Keratinocyte (primary cell): Measurements from ENCODE around the gene SLC51B. TPM values are rescaled to one million over a fixed set of nuclear protein-coding genes. Genes with fewer than 3 reads are reported as not detected.

ENCODE experiments used
- DNase-seq: peaks from one replicate; pipeline ENCODE4 v3.0.0-alpha.2; 2011; ENCODE audit warnings: low read depth, missing footprints, low spot score
- FAIRE-seq: peaks from 2 replicates; lab custom pipeline; 2011; peaks lifted over from hg19 to GRCh38; lab: Jason Lieb, UNC
- H2AFZ ChIP-seq: 2 replicates; pipeline ENCODE4 v1.6.0; 2012; ENCODE audit warnings: low read length, control low read depth, inconsistent platforms; ENCODE audit not compliant: control insufficient read depth
- H3K27ac ChIP-seq: 2 replicates; pipeline ENCODE4 v1.5.1; 2011; ENCODE audit warnings: low read length; ENCODE audit not compliant: control insufficient read depth, insufficient read depth
- H3K27me3 ChIP-seq: 3 replicates; pipeline ENCODE4 v1.6.0; 2011; ENCODE audit warnings: low read length; ENCODE audit not compliant: control insufficient read depth, insufficient read depth; ENCODE audit errors: extremely low read depth
- H3K36me3 ChIP-seq, 2 experiments: 2 replicates in 1 of 2; 3 replicates in 1 of 2; pipeline ENCODE4 v1.5.1; 2011; ENCODE audit warnings: low read length in 2 of 2, mild to moderate bottlenecking in 1 of 2; ENCODE audit not compliant: control insufficient read depth in 2 of 2, insufficient read depth in 2 of 2; ENCODE audit errors: extremely low read depth in 1 of 2
- H3K4me1 ChIP-seq: 3 replicates; pipeline ENCODE4 v1.5.1; 2011; ENCODE audit warnings: low read length; ENCODE audit not compliant: control insufficient read depth, insufficient read depth; ENCODE audit errors: extremely low read depth
- H3K4me2 ChIP-seq: 3 replicates; pipeline ENCODE4 v1.6.0; 2011; ENCODE audit warnings: low read depth, low read length; ENCODE audit not compliant: control insufficient read depth, insufficient read depth; ENCODE audit errors: extremely low read depth
- H3K4me3 ChIP-seq, 3 experiments: fragments of 200-600 bp in 1 of 3; sonication (generic) in 1 of 3; 2 replicates in 2 of 3; 3 replicates in 1 of 3; pipeline ENCODE4 v1.5.1; 2011 to 2016; ENCODE audit warnings: low read length in 3 of 3, mild to moderate bottlenecking in 3 of 3, control low read depth in 2 of 3, inconsistent platforms in 1 of 3, low read depth in 1 of 3, mixed read lengths in 1 of 3, mixed run types in 1 of 3, moderate library complexity in 1 of 3; ENCODE audit not compliant: control insufficient read depth in 2 of 3, insufficient read depth in 2 of 3; ENCODE audit errors: extremely low read depth in 1 of 3
- H3K79me2 ChIP-seq: 2 replicates; pipeline ENCODE4 v1.6.0; 2012; ENCODE audit warnings: low read length; ENCODE audit not compliant: control insufficient read depth, insufficient read depth
- H3K9ac ChIP-seq: 3 replicates; pipeline ENCODE4 v1.6.0; 2011; ENCODE audit warnings: low read length; ENCODE audit not compliant: control insufficient read depth, insufficient read depth; ENCODE audit errors: extremely low read depth
- H3K9me1 ChIP-seq: 3 replicates; pipeline ENCODE4 v1.6.0; 2011; ENCODE audit warnings: low read length; ENCODE audit not compliant: control insufficient read depth, insufficient read depth; ENCODE audit errors: extremely low read depth
- H3K9me3 ChIP-seq: 2 replicates; pipeline ENCODE4 v1.5.1; 2012; ENCODE audit warnings: low read depth, low read length; ENCODE audit not compliant: control insufficient read depth
- H4K20me1 ChIP-seq: 3 replicates; pipeline ENCODE4 v1.6.0; 2011; ENCODE audit warnings: low read length; ENCODE audit not compliant: control insufficient read depth, insufficient read depth; ENCODE audit errors: extremely low read depth
- EZH2 ChIP-seq: IDR thresholded peaks from one replicate; pipeline ENCODE4 v1.6.1; 2012; ENCODE audit warnings: inconsistent platforms, mild to moderate bottlenecking, low read length, moderate library complexity
- dilution Hi-C: fragments of 300-500 bp; cut with MboI; formaldehyde crosslinking; loops from one replicate; pipeline ENCODE4 v1.7.0; 2020; ENCODE audit warnings: low sequenced_read_pairs; ENCODE audit not compliant: extremely low pct_ligation_motif_present
- polyA plus RNA-seq, 5 experiments: library from polyadenylated mRNA; depleted of rRNA in 3 of 5; stranded (reverse) in 3 of 5; stranded (forward) in 1 of 5; unstranded in 1 of 5; fragments of >200 nt; gene quantifications; 1 replicate in 1 of 5; 2 replicates in 3 of 5; 3 replicates in 1 of 5; pipeline versions ENCODE4 v1.2.1 to v1.2.3, GENCODE V29; 2011 to 2012; ENCODE audit warnings: missing spikeins in 2 of 5, low read depth in 1 of 5, low replicate concordance in 1 of 5
- TF ChIP-seq, protein P1 (sequence below), 3 experiments: IDR thresholded peaks in 1 of 3; conservative IDR thresholded peaks in 1 of 3; optimal IDR thresholded peaks in 1 of 3; 2 replicates in 2 of 3; 3 replicates in 1 of 3; pipeline versions ENCODE3 to v1.5.1; 2011; ENCODE audit warnings: low read length in 3 of 3, mild to moderate bottlenecking in 3 of 3, moderate library complexity in 2 of 3, control low read depth in 1 of 3, inconsistent platforms in 1 of 3; ENCODE audit not compliant: insufficient read depth in 2 of 3; ENCODE audit errors: extremely low read depth in 1 of 3

SLC51B gene
- polyA plus RNA-seq, 1 donor (not counting 4 experiments of a cell fraction or from before 2014, with no cell fraction given) = not detected

DNA sequence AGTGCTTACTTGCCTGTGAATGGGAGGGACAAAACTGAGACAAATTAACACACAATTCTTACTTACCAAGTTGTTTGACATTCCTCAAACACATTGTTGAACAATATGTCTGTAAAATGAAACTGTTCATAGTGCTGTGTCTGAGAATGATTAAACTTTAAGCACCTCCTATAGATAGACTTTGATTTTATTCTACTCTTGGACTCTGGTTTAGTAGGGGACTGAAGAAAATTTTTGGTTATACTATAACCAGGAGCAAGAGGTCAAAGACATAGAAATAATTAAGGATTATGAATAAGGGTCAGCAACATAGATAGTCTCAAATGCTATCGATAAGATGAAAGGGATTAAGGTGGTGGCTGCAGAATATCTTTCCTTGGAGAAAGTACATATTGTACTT, 7.9 kb upstream of the SLC51B start:
- dilution Hi-C loops = no loop called here
- H3K27ac ChIP-seq = no peak overlapping the region
- H2AFZ ChIP-seq = no peak overlapping the region
- no peaks in the 10 kb centered on the region for H3K79me2 ChIP-seq
- no peaks in the 10 kb centered on the region for H3K27me3 ChIP-seq
- TF ChIP-seq, protein P1, sequence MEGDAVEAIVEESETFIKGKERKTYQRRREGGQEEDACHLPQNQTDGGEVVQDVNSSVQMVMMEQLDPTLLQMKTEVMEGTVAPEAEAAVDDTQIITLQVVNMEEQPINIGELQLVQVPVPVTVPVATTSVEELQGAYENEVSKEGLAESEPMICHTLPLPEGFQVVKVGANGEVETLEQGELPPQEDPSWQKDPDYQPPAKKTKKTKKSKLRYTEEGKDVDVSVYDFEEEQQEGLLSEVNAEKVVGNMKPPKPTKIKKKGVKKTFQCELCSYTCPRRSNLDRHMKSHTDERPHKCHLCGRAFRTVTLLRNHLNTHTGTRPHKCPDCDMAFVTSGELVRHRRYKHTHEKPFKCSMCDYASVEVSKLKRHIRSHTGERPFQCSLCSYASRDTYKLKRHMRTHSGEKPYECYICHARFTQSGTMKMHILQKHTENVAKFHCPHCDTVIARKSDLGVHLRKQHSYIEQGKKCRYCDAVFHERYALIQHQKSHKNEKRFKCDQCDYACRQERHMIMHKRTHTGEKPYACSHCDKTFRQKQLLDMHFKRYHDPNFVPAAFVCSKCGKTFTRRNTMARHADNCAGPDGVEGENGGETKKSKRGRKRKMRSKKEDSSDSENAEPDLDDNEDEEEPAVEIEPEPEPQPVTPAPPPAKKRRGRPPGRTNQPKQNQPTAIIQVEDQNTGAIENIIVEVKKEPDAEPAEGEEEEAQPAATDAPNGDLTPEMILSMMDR (optimal IDR thresholded peaks at IDR 0.05 in 1 of 3, IDR thresholded peaks at IDR 0.05 in 1 of 3, conservative IDR thresholded peaks at IDR 0.05 in 1 of 3; ENCODE audit: extremely low read depth in 1 of 3, insufficient read depth in 2 of 3, low read length in 3 of 3) = no peak
- TF ChIP-seq EZH2 = no peak
- no peaks in the 10 kb centered on the region for H3K9me1 ChIP-seq
- H3K9me3 ChIP-seq = no peaks in the 10 kb centered on the region
- no peaks in the 10 kb centered on the region for H4K20me1 ChIP-seq
- DNase-seq (no peak), FAIRE-seq (no peak)
- no peak overlapping the region for H3K4me3 ChIP-seq
- H3K36me3 ChIP-seq = no peaks in the 10 kb centered on the region
- no peak overlapping the region for H3K9ac ChIP-seq
- H3K4me1 ChIP-seq = peaks cover 6% of the 10 kb centered on the region
- no peak overlapping the region for H3K4me2 ChIP-seq

DNA sequence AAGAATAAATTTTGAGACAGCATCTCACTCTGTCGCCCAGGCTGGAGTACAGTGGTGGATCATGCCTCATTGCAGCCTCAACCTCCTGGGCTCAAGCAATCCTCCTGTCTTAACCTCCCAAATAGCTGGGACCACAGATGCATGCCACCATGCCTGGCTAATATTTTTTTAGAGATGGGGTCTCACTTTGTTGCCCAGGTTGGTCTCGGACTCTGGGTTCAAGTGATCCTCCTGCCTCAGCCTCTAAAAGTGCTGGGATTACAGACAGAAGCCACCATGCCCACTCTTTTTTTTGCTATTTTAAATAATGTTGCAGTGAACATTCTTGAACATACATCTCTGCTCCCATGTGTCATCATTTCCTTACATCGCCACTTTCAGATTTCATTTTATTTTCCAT, 6.8 kb upstream of the SLC51B start:
- FAIRE-seq = no peak
- no peaks in the 10 kb centered on the region for H3K36me3 ChIP-seq
- DNase-seq = no peak
- no peaks in the 10 kb centered on the region for H3K9me1 ChIP-seq
- no peaks in the 10 kb centered on the region for H3K79me2 ChIP-seq
- no peak overlapping the region for H3K27ac ChIP-seq
- dilution Hi-C loops = no loop called here
- no peaks in the 10 kb centered on the region for H3K27me3 ChIP-seq
- H3K4me3 ChIP-seq = no peak overlapping the region
- no peak overlapping the region for H2AFZ ChIP-seq
- TF ChIP-seq, protein P1 (optimal IDR thresholded peaks at IDR 0.05 in 1 of 3, IDR thresholded peaks at IDR 0.05 in 1 of 3, conservative IDR thresholded peaks at IDR 0.05 in 1 of 3; ENCODE audit: extremely low read depth in 1 of 3, insufficient read depth in 2 of 3, low read length in 3 of 3) = no peak
- no peaks in the 10 kb centered on the region for H3K9me3 ChIP-seq
- peaks cover 6% of the 10 kb centered on the region for H3K4me1 ChIP-seq
- no peak overlapping the region for H3K9ac ChIP-seq
- H3K4me2 ChIP-seq = no peak overlapping the region
- no peaks in the 10 kb centered on the region for H4K20me1 ChIP-seq
